K562 (cell line): Measurements from ENCODE around the gene ANXA9.

Experiments used
- HDAC6 ChIP-seq: IDR thresholded peaks from 2 replicates; pipeline ENCODE4 v1.6.1; 2012; ENCODE audit warnings: low read depth, mild to moderate bottlenecking, control low read depth, inconsistent platforms, low read length, moderate library complexity
- SNRNP70 ChIP-seq: fragments of 200-400 bp; formaldehyde crosslinking; optimal IDR thresholded peaks from 2 replicates; pipeline ENCODE3; 2017; ENCODE audit warnings: low read depth, low read length
- U2AF1 ChIP-seq: fragments of 200-400 bp; formaldehyde crosslinking; optimal IDR thresholded peaks from 2 replicates; pipeline ENCODE3; 2017; ENCODE audit warnings: mild to moderate bottlenecking, low read depth, low read length, moderate library complexity
- ZBTB1 ChIP-seq: sonication (generic); formaldehyde crosslinking; IDR thresholded peaks from 2 replicates; pipeline ENCODE4 v1.8.1; 2023; ENCODE audit warnings: missing genetic modification reagents, low read depth, mild to moderate bottlenecking, borderline replicate concordance
- ZKSCAN1 ChIP-seq: fragments of 150-350 bp; IDR thresholded peaks from 2 replicates; pipeline ENCODE4 v1.6.1; 2016; ENCODE audit warnings: low read depth, low read length
- TF ChIP-seq, protein P1 (sequence below): IDR thresholded peaks from 2 replicates; pipeline ENCODE4 v1.6.1; 2012; ENCODE audit warnings: low read depth, low read length, improper control_type of control experiment, borderline replicate concordance
- TF ChIP-seq, protein P2 (sequence below), 3 experiments: IDR thresholded peaks in 2 of 3; conservative IDR thresholded peaks in 1 of 3; 2 replicates each; pipeline ENCODE4 v1.5.1; 2011 to 2012; ENCODE audit warnings: low read length in 3 of 3, mild to moderate bottlenecking in 3 of 3, control low read depth in 2 of 3, improper control_type of control experiment in 1 of 3, inconsistent platforms in 1 of 3, low read depth in 1 of 3, mixed read lengths in 1 of 3, moderate library complexity in 1 of 3; ENCODE audit not compliant: insufficient read depth in 2 of 3
- TF ChIP-seq, protein P3 (sequence below): sonication (generic); formaldehyde crosslinking; IDR thresholded peaks from 2 replicates; pipeline ENCODE4 v1.8.0; 2022; ENCODE audit warnings: missing genetic modification reagents, mild to moderate bottlenecking, borderline replicate concordance

DNA sequence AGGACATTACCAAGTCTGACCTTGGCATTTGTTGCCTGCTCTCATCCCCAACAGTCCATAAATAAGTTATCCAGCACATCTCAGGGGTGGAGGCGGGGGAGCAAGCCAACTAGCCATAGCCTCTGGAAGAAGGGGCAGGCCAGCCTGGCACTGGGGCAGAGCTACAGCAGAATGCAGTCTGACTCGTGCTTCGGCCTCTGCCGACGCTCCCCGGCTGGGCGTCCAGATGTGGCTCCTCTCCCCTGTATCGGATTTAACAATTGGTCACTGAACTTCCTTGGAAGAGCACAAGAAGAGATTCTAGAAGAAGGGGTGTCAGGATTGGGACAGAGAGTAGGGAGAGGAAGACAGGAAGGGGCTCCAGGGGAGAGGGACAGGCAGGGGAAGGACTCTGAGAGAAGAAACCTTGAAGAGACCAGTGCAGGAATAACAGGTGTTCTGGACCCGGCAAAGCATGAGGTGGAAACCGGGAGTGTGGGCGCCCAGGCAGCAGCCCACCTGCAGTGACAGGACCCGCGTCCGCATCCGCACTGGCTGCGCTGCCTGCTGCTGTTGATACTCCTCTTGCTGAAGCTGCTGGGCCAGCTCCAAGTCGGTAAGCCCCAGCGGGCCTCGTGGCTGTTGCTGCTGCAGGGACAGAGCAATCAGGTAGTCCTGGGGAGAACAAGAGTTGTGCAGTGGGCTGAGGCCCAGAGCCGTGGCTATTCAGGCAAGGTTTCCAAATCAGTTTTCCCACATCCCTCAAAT lies 15.2 kb downstream of the ANXA9 start:
- TF ChIP-seq, protein P1, sequence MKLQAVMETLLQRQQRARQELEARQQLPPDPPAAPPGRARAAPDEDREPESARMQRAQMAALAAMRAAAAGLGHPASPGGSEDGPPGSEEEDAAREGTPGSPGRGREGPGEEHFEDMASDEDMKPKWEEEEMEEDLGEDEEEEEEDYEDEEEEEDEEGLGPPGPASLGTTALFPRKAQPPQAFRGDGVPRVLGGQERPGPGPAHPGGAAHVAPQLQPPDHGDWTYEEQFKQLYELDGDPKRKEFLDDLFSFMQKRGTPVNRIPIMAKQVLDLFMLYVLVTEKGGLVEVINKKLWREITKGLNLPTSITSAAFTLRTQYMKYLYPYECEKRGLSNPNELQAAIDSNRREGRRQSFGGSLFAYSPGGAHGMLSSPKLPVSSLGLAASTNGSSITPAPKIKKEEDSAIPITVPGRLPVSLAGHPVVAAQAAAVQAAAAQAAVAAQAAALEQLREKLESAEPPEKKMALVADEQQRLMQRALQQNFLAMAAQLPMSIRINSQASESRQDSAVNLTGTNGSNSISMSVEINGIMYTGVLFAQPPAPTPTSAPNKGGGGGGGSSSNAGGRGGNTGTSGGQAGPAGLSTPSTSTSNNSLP: no peak
- no peak for TF ChIP-seq ZBTB1 (CRISPR knock-in tag)
- TF ChIP-seq, protein P2, sequence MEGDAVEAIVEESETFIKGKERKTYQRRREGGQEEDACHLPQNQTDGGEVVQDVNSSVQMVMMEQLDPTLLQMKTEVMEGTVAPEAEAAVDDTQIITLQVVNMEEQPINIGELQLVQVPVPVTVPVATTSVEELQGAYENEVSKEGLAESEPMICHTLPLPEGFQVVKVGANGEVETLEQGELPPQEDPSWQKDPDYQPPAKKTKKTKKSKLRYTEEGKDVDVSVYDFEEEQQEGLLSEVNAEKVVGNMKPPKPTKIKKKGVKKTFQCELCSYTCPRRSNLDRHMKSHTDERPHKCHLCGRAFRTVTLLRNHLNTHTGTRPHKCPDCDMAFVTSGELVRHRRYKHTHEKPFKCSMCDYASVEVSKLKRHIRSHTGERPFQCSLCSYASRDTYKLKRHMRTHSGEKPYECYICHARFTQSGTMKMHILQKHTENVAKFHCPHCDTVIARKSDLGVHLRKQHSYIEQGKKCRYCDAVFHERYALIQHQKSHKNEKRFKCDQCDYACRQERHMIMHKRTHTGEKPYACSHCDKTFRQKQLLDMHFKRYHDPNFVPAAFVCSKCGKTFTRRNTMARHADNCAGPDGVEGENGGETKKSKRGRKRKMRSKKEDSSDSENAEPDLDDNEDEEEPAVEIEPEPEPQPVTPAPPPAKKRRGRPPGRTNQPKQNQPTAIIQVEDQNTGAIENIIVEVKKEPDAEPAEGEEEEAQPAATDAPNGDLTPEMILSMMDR (IDR thresholded peaks at IDR 0.05 in 2 of 3, conservative IDR thresholded peaks at IDR 0.05 in 1 of 3; ENCODE audit: insufficient read depth in 2 of 3, low read depth in 1 of 3, low read length in 3 of 3): no peak
- TF ChIP-seq, protein P3, sequence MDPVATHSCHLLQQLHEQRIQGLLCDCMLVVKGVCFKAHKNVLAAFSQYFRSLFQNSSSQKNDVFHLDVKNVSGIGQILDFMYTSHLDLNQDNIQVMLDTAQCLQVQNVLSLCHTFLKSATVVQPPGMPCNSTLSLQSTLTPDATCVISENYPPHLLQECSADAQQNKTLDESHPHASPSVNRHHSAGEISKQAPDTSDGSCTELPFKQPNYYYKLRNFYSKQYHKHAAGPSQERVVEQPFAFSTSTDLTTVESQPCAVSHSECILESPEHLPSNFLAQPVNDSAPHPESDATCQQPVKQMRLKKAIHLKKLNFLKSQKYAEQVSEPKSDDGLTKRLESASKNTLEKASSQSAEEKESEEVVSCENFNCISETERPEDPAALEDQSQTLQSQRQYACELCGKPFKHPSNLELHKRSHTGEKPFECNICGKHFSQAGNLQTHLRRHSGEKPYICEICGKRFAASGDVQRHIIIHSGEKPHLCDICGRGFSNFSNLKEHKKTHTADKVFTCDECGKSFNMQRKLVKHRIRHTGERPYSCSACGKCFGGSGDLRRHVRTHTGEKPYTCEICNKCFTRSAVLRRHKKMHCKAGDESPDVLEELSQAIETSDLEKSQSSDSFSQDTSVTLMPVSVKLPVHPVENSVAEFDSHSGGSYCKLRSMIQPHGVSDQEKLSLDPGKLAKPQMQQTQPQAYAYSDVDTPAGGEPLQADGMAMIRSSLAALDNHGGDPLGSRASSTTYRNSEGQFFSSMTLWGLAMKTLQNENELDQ (CRISPR knock-in tag): no peak
- TF ChIP-seq ZKSCAN1: no peak
- TF ChIP-seq HDAC6: no peak
- TF ChIP-seq SNRNP70: no peak
- no peak for TF ChIP-seq U2AF1
